ENCODE data around the gene OPN4. TPM values are rescaled to one million over a fixed set of nuclear protein-coding genes. Genes with fewer than 3 reads are reported as not detected.

Gene OPN4, protein sequence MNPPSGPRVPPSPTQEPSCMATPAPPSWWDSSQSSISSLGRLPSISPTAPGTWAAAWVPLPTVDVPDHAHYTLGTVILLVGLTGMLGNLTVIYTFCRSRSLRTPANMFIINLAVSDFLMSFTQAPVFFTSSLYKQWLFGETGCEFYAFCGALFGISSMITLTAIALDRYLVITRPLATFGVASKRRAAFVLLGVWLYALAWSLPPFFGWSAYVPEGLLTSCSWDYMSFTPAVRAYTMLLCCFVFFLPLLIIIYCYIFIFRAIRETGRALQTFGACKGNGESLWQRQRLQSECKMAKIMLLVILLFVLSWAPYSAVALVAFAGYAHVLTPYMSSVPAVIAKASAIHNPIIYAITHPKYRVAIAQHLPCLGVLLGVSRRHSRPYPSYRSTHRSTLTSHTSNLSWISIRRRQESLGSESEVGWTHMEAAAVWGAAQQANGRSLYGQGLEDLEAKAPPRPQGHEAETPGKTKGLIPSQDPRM
- under 1 TPM; 0.29 to 0.80 (median 0.35) TPM for total RNA-seq

DNA sequence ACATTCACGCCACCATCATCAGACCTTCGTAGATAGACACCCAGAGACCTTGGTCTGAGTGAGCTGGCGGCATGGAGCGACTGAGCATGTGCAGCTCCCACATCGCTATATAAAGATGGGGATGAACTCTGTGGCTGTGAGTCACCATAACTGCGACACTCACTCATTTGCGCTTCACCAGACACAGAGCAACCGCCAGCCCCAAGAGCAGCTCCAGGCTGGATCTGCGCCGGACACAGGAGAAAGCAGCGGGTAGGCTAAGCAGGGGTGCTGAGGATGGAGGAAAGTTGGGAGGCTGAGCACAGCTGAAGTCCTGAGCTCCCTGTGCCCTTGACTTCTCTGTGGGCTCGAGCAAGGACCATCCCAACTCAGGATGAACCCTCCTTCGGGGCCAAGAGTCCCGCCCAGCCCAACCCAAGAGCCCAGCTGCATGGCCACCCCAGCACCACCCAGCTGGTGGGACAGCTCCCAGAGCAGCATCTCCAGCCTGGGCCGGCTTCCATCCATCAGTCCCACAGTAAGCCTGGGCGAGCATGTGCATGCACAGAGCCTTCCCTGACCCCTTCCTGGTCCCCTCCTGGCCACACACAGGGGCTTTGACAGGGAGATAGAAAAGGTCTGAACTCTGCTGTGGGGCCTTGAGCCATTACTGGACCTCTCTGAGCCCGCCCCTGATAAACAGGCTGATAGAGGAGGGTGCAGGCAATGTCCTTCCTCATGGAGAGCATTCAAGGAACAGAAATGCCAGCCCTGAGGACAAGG lies at the start of gene OPN4:
Gene OPN4, plus strand, starts transcription at position 137 of the 762 bp plus-strand sequence. Its CDS starts 237 bp downstream, at position 374.
- intact Hi-C loops (cut with DNase I; ENCODE audit: low total_unique reads): no loop called here

DNA sequence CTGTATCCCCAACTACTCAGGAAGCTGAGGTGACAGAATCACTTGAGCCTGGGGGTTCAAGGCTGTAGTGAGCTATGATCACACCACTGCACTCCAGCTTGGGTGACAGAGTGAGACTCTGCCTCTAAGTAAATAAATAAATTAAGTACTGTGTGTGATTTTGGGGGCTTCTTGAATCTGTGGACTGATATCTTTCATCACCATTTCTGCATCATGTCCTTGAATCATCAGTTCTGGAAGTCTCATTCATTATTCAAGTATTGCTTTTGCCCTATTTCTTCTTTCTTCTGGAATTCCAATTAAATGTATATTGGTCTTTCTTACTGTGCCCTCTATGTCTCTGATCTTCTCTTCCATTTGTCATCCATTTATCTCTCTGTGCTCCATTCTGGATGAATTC lies 46.7 kb upstream of the OPN4 start:
- H3K4me3 ChIP-seq (ENCODE audit: low read depth, poor library complexity, severe bottlenecking): no peak overlapping the region
- intact Hi-C loops (cut with DNase I; ENCODE audit: low total_unique reads): no loop called here
- no peak for DNase-seq (ENCODE audit: low spot score in 2 of 2)
- TF ChIP-seq POLR2A (IDR thresholded peaks at IDR 0.05): no peak
- TF ChIP-seq, protein P1, sequence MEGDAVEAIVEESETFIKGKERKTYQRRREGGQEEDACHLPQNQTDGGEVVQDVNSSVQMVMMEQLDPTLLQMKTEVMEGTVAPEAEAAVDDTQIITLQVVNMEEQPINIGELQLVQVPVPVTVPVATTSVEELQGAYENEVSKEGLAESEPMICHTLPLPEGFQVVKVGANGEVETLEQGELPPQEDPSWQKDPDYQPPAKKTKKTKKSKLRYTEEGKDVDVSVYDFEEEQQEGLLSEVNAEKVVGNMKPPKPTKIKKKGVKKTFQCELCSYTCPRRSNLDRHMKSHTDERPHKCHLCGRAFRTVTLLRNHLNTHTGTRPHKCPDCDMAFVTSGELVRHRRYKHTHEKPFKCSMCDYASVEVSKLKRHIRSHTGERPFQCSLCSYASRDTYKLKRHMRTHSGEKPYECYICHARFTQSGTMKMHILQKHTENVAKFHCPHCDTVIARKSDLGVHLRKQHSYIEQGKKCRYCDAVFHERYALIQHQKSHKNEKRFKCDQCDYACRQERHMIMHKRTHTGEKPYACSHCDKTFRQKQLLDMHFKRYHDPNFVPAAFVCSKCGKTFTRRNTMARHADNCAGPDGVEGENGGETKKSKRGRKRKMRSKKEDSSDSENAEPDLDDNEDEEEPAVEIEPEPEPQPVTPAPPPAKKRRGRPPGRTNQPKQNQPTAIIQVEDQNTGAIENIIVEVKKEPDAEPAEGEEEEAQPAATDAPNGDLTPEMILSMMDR (IDR thresholded peaks at IDR 0.05): no peak

More for the DNA sequence above, at the start of gene OPN4:
- WGBS, 2 donors: 88 to 92% methylated on average over 15 to 16 of the region's 17 CpGs
- TF ChIP-seq POLR2A (IDR thresholded peaks at IDR 0.05): no peak
- TF ChIP-seq, protein P1 (IDR thresholded peaks at IDR 0.05): no peak
- H3K4me3 ChIP-seq (ENCODE audit: low read depth, poor library complexity, severe bottlenecking): no peak within 1 kb of the TSS
- DNase-seq (ENCODE audit: low spot score in 2 of 2): peak in 1 of 2 donors; percentile 77

DNA sequence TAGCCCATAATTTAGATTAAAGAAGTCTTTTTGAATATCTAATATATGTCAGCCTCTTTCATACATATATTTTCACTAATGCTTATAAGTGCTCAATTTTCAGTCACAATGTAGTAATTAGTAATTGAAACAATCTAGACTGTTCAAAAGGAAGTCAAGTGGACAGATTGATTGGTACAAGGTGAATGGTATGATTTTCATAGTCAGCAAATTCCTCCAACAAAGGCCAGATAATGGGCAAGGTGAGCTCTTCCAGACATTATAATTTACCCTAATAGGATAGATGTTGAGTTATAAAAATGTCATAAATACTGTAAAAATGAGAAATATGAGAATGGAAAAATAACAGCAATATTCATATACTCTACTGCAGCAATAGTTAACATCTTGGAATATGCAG lies 44.4 kb upstream of the OPN4 start:
- no peak for DNase-seq (ENCODE audit: low spot score in 2 of 2)
- no peak for TF ChIP-seq POLR2A (IDR thresholded peaks at IDR 0.05)
- TF ChIP-seq, protein P1 (IDR thresholded peaks at IDR 0.05): no peak
- H3K4me3 ChIP-seq (ENCODE audit: low read depth, poor library complexity, severe bottlenecking): no peak overlapping the region
- intact Hi-C loops (cut with DNase I; ENCODE audit: low total_unique reads): no loop called here

DNA sequence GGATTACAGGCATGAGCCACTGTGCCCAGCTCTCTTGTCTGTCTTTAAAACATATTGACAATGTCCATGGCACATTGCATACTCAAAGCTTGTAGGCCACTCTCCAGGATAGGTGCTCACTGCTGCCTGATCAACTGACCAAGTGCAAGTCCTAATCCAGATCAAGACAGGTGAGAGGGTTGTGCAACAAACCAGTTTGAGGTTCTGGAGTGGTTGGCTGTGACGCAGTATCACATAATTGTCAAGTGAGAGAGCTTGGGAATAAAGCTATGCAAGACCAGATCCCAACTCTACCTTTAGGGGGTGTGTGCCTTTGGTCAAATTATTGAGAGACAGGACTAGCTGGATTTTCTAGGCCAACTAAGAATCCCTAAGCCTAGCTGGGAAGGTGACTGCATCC lies 43.0 kb upstream of the OPN4 start:
- peak in 1 of 2 donors; percentile 36 for DNase-seq (ENCODE audit: low spot score in 2 of 2)
- TF ChIP-seq, protein P1 (IDR thresholded peaks at IDR 0.05): no peak
- no peak for TF ChIP-seq POLR2A (IDR thresholded peaks at IDR 0.05)
- intact Hi-C loops (cut with DNase I; ENCODE audit: low total_unique reads): no loop called here
- WGBS, 2 donors: 87% methylated on average over 1 of the region's 1 CpG
- H3K4me3 ChIP-seq (ENCODE audit: low read depth, poor library complexity, severe bottlenecking): no peak overlapping the region

DNA sequence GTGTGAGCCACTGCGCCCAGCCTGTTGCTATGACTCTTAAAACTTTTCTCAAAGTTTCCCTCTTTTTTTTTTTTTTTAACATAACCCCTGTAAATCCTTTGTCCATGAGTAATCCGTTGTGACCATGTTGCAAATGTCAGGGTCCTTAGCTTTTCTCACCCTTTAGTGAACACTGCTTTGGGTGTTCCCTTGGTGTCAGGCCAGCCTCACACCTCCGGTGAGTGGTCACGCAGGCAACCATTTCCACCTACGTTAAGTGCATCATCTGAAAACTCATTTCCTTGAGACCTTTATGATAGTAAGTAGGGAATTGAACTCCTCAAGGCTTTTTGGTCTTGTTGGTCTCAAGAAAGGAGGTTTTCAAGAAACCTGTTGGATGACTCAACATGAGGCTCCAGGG lies 41.3 kb upstream of the OPN4 start:
- no peak for DNase-seq (ENCODE audit: low spot score in 2 of 2)
- no peak overlapping the region for H3K4me3 ChIP-seq (ENCODE audit: low read depth, poor library complexity, severe bottlenecking)
- intact Hi-C loops (cut with DNase I; ENCODE audit: low total_unique reads): no loop called here
- WGBS, 2 donors: 85 to 87% methylated on average over 5 of the region's 5 CpGs
- TF ChIP-seq, protein P1 (IDR thresholded peaks at IDR 0.05): no peak
- no peak for TF ChIP-seq POLR2A (IDR thresholded peaks at IDR 0.05)

All from lower leg skin (tissue), 4 donors.